Embryonic facial prominence (tissue), 1 donor: Measurements from ENCODE around the gene CLIC5.

ENCODE experiments used
- DNase-seq: peaks from one replicate; pipeline ENCODE4 v3.0.0-alpha.2; 2016; ENCODE audit errors: extremely low spot score

Gene CLIC5

DNA sequence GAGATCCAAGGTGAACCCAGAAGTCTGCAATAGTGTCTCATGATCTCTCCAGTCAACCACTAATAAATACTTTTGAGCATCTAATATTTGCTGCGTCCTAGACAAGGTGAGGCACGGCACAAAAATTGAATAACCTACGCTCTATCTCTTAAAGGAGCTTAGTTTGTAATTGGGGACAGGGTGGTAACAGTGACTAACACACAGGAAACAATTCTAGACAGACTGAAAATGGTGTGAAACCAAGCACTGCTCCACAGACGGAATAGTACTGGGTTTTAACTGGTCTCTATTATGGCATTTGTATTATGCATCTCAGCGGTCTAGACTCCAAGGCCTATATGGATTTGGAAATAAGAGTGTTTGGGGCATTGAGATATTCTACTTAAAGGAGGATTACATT lies 120.1 kb downstream of the CLIC5 start:
- DNase-seq = no peak

GRCh38 chr6:45892696-45893245 lies 122.9 kb downstream of the CLIC5 start:
- no peak for DNase-seq

DNA sequence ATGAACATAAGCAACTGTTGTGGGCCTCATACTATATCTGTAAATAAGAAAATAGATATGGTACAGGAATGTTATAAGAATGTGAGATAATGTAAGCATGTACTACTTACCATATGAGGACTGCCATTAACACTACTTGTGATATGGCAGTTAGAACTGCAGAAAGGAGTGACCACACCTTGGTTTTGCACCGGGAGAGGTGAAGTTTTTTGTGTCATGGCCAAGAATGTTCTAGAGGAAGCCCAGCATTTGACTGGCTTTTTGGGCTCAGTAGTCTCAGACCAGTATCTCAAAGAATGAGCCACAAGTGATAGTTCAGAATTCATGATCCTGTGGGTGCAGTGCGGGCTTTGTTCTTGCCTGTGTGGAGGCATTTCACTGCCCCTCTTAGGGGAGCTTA lies 123.5 kb downstream of the CLIC5 start:
- DNase-seq = no peak

DNA sequence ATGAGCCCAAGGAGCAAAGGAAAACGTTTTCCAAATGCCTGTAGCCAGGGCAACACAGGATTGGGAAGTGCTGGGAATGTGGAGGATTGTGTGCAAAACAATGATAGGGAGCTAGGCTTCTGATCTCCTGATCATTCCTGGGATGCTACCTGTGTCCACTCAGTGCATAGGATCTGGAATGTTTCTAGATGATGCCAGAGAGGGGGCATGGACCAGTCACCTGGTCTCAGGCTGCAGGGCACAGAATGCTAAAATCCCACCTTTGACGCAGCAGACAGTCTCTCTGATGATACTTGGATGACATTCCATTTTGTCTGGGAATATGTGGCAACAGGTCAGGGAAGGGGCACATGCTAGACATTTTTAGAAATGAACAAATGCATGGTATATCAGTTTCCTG lies 128.9 kb downstream of the CLIC5 start:
- DNase-seq = no peak

DNA sequence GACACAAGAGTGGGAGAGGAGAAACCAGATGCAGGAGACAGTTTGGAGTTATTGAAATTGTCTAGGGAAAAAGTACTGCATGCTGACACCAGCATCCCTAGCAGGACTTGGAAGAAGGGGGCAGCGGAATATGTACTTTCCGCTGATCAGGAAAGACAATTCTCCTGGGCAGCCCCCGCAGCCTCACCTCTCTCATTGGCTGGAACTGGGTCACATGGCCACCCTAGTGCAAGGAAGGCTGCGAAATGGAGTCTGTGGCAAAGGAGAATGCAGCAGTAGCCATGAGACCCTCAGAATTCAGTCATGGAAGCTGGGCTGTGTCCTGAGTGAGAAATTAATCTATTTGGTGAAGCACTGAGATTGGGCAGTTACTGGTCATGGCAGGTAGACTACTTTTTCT lies 131.3 kb downstream of the CLIC5 start:
- DNase-seq = no peak

DNA sequence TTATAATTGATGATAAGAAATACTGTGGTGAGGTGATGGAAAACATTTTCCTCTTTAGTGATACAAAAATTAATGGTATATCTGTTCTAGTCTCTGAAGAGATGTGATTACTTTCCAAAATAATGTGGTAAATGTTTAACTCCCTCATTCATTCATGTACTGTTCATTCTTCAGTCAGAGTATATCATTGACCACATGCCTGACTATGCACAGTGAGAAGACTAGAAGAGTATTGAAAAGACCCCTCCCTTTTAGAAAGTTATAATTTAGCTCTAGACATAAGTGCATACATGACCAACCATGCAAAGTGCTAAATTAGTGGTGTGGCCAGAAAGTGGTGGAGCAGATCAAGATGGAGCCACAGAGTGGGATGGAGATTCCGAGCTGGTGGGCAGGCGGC lies 133.0 kb downstream of the CLIC5 start:
- no peak for DNase-seq

- DNase-seq = no peak
Observed at GRCh38 chr6:45881705-45882467, 133.8 kb downstream of the CLIC5 start.

DNA sequence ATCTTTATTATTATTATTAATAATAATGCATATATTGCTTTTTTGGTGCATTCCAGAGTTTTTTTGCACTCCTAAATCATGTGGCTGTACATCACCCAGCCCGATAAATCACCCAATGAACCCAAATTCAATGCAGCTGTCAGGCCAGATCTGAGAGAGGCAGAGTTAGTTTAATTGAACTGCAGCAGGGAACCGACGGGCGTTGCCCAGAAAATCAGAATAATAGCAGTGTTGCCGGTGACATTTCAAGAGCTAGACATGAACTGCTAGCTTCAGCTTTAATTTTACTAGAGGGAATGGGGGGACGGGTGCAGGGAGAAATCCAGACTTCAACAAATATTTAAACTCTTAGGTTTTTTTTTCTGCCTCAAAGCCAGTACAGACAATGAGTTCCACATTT lies 135.0 kb downstream of the CLIC5 start:
- peak; percentile 29 for DNase-seq

- DNase-seq = no peak
Observed at GRCh38 chr6:45880159-45880558, 135.5 kb downstream of the CLIC5 start.

GRCh38 chr6:45877970-45878590 lies 137.6 kb downstream of the CLIC5 start:
- no peak for DNase-seq

DNA sequence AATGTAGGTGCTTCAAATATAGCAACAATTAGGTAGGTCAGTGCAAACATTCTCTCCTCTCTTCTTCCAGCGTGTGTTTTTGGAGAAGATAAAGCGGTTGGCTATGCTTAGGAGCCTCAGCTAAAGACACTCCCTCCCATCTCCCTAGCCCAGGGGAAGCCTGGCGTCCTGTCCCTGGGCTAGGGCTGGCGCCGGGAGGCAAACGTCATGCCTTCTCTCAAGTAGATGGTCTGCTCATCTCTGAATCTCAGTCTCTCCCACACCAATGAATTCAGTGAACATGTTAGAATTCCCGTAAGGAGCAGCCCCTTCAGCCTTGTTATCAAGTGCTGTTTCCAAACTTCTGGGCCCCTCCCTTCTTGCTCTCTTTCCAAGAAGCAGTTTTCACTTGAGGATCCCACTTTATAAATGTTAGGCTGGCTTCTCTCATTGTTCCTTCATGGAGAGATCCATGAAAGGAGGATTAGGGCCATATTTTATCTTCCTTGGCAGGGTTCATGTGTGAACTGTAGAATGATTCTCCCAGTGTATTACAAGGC lies 142.8 kb downstream of the CLIC5 start:
- DNase-seq = no peak

- DNase-seq = no peak
Observed at GRCh38 chr6:45870531-45870930, 145.1 kb downstream of the CLIC5 start.

DNA sequence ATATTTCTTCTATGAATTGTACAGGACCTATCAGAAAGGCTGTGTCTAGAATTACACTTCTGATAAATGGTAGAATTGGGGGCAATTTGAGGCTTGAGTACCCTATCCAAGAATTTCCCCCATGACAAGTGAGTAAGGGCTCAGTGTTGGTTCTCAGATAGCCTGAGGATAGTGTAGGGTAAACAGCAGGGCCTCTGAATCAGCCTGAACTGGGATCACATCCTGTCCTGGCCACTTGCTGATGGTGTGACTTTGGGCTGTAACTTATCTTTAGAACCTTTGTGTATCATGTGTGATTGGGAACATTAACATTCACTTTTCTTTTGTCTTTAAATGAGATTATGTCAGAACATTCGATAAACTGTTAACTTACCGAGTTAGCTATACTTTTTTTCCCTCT lies 151.0 kb downstream of the CLIC5 start:
- no peak for DNase-seq

GRCh38 chr6:45858691-45859090 lies 157.0 kb downstream of the CLIC5 start:
- DNase-seq = no peak

DNA sequence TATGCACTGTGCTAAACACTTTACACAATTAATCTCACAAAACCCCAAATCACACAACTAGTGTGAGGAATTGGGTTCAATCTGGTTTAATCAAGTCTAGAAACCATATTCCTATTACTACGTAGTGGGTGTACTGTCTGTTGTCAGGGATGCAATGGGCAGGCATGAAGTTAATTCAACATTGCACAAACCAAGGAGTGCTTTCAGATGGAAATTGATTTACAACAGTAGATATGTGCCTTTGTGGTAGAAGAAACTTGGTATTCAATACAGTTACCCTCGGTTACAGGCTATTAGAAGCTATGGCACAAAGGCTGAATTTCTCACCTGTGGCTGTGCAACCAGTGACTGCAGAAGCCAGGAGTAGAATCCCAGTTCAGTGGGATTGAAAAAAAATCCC lies 157.8 kb downstream of the CLIC5 start:
- no peak for DNase-seq

DNA sequence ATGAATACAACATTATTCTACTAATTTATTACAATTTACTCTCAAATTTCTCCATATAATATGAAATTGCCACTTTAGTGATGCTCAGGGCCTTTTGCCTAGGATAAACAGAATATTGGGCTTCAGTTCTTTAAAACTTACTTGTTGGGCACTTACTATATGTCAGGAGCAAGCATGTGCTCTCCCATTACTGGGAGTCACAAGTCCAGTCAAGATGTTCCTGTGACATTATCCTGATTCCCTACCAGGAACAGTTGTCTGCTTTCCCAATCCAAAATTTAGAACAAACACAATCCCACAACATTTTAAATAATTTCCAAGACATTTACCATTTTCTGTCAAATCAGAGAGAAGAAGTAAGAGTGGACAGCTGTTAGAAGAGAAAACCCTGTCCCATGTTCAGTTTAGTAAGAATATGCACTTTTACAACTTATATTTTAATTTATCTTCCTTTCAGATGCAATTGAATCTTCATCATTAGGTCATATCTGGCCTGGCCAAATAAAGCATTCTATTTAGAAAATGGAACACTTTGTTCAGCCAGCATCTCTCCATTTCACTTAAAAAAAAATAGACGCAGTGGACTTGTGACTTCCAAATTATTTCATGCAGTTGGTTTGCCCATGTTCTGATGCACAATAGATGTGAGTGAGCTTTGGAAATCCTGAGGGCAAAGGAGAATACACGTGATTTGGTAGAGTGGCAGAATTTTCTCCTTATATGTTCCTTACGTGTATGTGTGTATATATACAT lies 159.8 kb downstream of the CLIC5 start:
- DNase-seq = no peak

DNA sequence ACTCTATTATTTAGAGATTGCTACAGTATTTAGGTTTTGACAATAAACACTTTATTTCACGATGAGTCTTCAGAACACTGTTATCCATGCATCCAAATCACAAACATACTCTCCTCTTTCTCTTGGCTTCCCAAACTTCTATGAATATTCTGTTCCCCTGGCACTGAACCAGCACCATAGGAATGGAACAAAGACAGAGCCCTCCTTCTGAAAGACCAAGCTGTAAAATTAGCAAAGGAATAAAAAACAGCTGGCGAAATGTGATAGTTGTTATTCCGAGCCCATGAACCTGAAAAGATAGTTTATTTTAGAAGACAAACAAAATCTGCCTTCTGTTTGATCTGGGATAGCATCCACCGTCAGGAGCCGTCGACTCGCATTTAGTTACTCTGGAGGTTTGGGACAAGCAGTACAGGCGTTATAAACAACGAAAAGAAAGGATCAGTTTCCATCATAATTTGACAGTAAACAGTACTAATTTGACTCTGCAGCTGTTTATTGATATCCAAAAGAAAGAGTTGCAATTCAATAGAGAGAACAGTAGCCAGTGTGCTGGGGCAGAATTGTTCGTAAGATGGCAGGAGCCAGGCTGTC lies 161.4 kb downstream of the CLIC5 start:
- peak; percentile 49 for DNase-seq

DNA sequence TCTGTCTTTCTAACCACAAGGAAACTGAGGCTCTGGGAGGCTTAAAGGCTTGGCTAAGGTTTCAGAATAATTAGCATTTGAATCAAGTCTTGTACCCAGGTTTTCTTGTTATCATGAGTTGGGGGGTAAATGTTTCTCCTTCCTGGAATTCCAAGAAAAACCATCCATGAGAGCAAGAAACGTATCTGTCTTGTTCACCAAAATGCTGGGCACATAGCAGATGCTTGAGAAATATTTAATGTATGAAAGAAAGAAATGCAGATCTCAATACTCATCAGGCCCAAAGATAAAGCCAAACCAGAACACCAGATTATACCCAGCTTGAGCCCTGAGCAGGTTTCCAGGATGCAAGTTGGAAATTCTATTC lies 164.6 kb downstream of the CLIC5 start:
- DNase-seq = no peak

- DNase-seq = no peak
Observed at GRCh38 chr6:45850378-45851033, 165.2 kb downstream of the CLIC5 start.

GRCh38 chr6:45845567-45845966 lies 170.1 kb downstream of the CLIC5 start:
- no peak for DNase-seq

DNA sequence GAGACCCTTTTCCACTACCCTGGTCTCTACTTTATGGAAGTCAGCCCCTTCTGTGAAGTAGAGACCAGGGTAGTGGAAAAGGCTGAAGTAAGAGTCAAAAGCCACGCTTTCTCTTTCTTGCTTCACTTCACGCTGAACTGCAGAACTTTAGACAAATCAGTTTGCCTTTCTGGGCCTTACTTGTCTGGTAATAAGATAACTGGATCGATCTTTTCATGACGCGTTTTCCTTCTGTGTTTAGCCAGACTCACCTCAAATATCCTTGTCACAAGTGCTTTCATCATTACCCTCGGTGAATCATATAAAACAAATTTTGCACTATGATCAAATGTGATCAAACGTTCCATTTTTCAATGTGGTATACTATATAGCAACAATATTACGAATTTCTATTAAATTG lies 170.7 kb downstream of the CLIC5 start:
- no peak for DNase-seq
